ENCODE results near the gene MRPL52.
A peak's percentile ranks its signal among the peaks of the same experiment; 100 is the strongest.
"Not testable (repeated sequence)": the region's sequence is repeated elsewhere in the genome, so short reads cannot be mapped to it uniquely, and the experiment has no call there.

MRPL52 gene

DNA sequence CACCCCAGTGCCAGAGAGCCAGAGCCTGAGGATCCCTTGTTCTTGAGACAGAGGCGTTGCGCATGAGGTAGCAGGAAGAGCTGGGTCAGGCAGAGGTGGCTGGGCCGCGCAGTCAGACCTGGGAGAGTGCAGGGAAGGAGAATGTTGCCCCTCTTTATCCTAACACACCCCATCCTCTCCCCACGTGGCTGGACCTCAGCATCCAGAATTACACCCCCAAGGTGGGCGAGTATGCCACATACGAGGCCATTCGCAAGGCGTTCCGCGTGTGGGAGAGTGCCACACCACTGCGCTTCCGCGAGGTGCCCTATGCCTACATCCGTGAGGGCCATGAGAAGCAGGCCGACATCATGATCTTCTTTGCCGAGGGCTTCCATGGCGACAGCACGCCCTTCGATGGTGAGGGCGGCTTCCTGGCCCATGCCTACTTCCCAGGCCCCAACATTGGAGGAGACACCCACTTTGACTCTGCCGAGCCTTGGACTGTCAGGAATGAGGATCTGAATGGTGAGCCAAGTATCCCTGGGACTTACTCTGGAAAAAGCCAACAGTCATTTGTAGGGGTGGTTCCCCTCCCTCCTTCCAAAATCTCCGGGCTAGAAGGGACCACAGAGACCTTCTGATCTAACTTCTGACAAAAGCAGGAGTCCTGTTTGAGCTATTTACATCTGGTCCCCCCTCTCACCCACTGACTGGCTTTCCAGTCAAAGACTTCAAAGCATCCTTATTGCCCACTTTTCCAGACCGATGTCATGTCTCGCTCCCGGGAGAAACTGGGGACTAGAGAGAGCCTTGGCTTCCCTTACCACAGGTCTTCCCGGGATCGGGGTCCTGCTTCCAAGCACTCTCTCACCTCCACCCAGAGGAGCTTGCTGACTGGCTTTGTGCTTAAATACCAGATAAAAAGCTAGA, 12.8 kb downstream of the MRPL52 start:
- Mint-ChIP-seq H3K27ac (no peak overlapping the region), H3K4me3 (no peak overlapping the region), H3K9me3 (no peaks in the 10 kb centered on the region), H3K4me1 (peaks cover 5% of the 10 kb centered on the region), H3K36me3 (no peaks in the 10 kb centered on the region)
- no peak for DNase-seq (ENCODE audit: low spot score in 2 of 2)
- no peak for ATAC-seq

DNA sequence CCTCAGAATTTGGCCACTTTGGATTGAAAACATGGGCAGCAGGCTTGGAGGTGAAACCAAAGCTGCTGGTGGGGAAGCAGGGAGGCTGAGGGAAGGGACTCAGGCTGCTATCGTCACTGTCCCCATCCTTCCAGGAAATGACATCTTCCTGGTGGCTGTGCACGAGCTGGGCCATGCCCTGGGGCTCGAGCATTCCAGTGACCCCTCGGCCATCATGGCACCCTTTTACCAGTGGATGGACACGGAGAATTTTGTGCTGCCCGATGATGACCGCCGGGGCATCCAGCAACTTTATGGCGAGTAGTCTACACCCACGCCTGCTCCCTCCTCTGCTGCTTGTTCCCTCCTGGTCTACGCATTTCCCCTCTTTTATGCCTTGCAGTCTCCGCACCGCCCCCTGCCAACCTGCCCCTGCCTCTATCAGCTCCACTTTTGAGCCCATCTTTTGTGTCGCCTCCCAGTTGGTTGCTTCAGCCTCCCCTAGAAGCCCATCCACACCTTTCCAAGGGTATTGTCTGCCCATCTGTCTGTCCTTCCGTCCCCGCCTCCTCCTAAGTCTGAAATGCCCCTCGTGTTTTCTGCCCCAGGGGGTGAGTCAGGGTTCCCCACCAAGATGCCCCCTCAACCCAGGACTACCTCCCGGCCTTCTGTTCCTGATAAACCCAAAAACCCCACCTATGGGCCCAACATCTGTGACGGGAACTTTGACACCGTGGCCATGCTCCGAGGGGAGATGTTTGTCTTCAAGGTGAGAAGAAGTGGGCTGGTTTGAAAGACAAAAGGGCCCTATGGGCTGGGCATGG, 13.6 kb downstream of the MRPL52 start:
- no peaks in the 10 kb centered on the region for H3K36me3 Mint-ChIP-seq

DNA sequence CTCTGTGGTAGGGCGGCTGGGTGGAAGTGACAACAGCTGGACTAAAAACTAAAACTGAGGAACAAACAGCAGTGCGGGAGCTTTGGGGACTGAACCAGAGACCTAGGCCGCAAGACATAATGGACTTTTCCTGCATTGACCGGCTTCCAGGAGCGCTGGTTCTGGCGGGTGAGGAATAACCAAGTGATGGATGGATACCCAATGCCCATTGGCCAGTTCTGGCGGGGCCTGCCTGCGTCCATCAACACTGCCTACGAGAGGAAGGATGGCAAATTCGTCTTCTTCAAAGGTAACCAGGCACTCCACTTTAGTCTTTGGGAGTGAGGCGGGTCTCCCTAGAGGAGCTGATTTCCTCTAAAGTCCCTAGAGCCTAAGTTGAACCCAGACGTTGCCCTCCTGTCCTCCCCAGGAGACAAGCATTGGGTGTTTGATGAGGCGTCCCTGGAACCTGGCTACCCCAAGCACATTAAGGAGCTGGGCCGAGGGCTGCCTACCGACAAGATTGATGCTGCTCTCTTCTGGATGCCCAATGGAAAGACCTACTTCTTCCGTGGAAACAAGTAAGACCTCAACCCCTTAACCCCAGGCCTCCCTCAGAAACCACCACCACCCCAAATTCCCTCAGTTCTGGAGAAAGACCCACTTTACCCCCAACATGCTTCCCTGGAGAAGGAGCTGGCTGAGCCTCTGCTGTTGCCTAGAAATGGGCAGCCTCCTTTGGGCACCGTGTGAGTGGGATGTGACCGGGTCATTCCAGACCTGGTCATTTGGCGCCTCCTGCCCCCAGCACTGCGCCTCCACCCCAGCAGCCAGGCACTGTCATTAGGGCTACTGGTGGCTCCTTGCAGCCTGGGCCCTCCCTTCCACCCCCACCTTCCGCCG, 14.8 kb downstream of the MRPL52 start:
- H3K27ac Mint-ChIP-seq: no peak overlapping the region
- ATAC-seq (no peak), DNase-seq (ENCODE audit: low spot score in 2 of 2) (no peak)
- H3K4me1 Mint-ChIP-seq: no peaks in the 10 kb centered on the region
- no peaks in the 10 kb centered on the region for H3K9me3 Mint-ChIP-seq
- H3K4me3 Mint-ChIP-seq: no peak overlapping the region
- peaks cover 4% of the 10 kb centered on the region for H3K36me3 Mint-ChIP-seq

More for the DNA sequence above, 13.6 kb downstream of the MRPL52 start:
- Mint-ChIP-seq H3K9me3 (no peaks in the 10 kb centered on the region), H3K27ac (no peak overlapping the region), H3K4me1 (peaks cover 5% of the 10 kb centered on the region), H3K4me3 (no peak overlapping the region)
- ATAC-seq (no peak), DNase-seq (ENCODE audit: low spot score in 2 of 2) (no peak)

DNA sequence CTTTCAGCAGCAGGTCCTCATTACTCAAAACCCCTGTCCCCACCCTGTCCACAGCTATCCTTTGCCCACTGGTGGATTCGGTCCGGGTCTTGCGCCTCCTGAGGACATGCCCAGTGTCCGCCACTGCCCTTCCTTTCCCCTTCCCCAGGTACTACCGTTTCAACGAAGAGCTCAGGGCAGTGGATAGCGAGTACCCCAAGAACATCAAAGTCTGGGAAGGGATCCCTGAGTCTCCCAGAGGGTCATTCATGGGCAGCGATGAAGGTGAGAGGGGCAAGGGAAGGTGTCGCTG, 15.4 kb downstream of the MRPL52 start:
- peaks cover 4% of the 10 kb centered on the region for H3K36me3 Mint-ChIP-seq
- H3K9me3 Mint-ChIP-seq: no peaks in the 10 kb centered on the region

DNA sequence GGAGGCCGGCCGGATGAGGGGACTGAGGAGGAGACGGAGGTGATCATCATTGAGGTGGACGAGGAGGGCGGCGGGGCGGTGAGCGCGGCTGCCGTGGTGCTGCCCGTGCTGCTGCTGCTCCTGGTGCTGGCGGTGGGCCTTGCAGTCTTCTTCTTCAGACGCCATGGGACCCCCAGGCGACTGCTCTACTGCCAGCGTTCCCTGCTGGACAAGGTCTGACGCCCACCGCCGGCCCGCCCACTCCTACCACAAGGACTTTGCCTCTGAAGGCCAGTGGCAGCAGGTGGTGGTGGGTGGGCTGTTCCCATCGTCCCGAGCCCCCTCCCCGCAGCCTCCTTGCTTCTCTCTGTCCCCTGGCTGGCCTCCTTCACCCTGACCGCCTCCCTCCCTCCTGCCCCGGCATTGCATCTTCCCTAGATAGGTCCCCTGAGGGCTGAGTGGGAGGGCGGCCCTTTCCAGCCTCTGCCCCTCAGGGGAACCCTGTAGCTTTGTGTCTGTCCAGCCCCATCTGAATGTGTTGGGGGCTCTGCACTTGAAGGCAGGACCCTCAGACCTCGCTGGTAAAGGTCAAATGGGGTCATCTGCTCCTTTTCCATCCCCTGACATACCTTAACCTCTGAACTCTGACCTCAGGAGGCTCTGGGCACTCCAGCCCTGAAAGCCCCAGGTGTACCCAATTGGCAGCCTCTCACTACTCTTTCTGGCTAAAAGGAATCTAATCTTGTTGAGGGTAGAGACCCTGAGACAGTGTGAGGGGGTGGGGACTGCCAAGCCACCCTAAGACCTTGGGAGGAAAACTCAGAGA, 16.3 kb downstream of the MRPL52 start:
- Mint-ChIP-seq H3K27ac (peak overlapping the region; percentile 59), H3K4me3 (no peak overlapping the region), H3K9me3 (no peaks in the 10 kb centered on the region), H3K36me3 (peaks cover 4% of the 10 kb centered on the region), H3K4me1 (peaks cover 3% of the 10 kb centered on the region)
- no peak for DNase-seq (ENCODE audit: low spot score in 2 of 2)
- no peak for ATAC-seq

More for the DNA sequence above, 15.4 kb downstream of the MRPL52 start:
- H3K27ac Mint-ChIP-seq: no peak overlapping the region
- H3K4me3 Mint-ChIP-seq: no peak overlapping the region
- DNase-seq (ENCODE audit: low spot score in 2 of 2) (no peak), ATAC-seq (no peak)
- H3K4me1 Mint-ChIP-seq: no peaks in the 10 kb centered on the region

DNA sequence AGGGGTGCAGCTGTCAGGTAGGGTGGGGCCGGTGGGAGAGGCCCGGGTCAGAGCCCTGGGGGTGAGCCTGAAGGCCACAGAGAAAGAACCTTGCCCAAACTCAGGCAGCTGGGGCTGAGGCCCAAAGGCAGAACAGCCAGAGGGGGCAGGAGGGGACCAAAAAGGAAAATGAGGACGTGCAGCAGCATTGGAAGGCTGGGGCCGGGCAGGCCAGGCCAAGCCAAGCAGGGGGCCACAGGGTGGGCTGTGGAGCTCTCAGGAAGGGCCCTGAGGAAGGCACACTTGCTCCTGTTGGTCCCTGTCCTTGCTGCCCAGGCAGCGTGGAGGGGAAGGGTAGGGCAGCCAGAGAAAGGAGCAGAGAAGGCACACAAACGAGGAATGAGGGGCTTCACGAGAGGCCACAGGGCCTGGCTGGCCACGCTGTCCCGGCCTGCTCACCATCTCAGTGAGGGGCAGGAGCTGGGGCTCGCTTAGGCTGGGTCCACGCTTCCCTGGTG, 17.2 kb downstream of the MRPL52 start:
- no peaks in the 10 kb centered on the region for H3K9me3 Mint-ChIP-seq
- ATAC-seq (no peak), DNase-seq (ENCODE audit: low spot score in 2 of 2) (no peak)
- no peak overlapping the region for H3K4me3 Mint-ChIP-seq
- peaks cover 11% of the 10 kb centered on the region for H3K4me1 Mint-ChIP-seq
- H3K27ac Mint-ChIP-seq: peak overlapping the region; percentile 59
- peaks cover 4% of the 10 kb centered on the region for H3K36me3 Mint-ChIP-seq

DNA sequence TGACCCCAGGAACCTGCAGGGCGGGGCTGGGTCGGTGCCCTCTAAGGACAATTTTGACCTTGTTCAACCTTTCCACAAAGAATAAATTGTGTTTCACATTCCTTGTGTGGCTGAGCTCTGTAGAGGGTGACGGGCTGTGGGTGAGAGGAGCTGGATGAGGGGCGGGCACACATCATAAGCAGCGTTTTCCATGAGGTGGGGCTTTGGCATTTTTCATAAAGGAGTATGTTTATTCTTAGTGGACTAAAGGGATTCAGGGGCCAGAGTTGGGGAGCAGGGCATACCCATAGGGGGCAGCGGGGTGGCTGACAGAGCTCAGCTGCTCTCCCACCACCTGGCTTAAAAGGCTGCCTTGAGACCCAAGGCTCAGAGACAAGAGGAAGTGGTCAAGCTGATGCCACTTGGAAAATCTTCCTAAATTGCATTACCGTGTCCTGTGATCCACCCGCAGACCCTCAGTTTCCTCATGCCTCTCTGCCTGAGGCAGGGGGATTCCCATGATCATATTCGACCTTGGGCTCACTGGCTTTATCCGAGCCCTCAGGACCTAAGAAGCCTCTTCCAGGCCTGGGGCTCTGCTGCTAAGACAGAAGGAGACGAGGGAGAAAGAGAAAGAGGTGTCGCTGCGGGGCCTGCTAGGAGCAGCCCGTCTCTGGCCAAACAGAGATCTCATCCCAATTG, 18.1 kb downstream of the MRPL52 start:
- no peak for DNase-seq (ENCODE audit: low spot score in 2 of 2)
- H3K36me3 Mint-ChIP-seq: peaks cover 4% of the 10 kb centered on the region
- no peak overlapping the region for H3K4me3 Mint-ChIP-seq
- H3K9me3 Mint-ChIP-seq: no peaks in the 10 kb centered on the region
- H3K4me1 Mint-ChIP-seq: peaks cover 14% of the 10 kb centered on the region
- H3K27ac Mint-ChIP-seq: no peak overlapping the region
- ATAC-seq: no peak

DNA sequence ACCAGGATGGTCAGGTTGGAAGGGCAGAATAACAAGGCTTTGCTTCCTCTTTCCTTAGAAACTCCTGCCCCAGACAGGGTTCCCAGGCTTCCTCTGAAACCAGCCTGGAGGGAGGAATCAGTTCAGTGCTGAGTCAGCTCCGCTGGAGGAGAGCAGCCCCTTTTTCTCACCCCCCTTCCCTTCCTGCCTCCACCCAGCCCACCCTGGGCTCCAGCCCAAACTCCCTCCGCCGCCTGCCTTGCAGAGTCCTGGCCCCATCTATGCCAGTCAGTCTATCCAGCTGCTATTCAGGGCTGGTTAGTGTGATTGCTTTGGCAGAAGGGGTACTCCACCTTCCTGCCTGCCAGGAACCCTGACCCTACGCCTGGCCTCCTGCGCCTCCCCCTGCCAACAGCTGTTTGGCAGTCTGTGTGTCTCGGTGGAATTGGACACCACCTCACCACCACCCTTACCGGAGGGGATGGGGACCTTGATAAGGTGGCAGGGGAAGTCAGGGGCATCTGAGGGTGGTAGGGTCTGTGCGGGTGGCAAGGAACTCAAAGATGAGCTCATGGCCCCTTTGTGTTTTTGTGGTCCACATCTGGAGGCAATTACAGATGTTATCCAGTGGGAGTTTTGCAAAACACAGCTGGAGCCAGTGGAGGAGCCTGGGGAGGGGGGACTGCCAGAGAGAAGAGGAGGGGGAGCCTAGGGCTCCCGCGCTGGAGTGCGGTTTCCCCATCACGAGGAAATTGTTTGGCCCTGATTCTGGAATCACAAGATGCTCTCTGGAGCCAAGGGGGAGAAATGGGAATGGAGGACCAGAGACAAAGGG, 18.9 kb downstream of the MRPL52 start:
- DNase-seq (ENCODE audit: low spot score in 2 of 2): no peak
- peak overlapping the region; percentile 59 for H3K27ac Mint-ChIP-seq
- H3K4me3 Mint-ChIP-seq: no peak overlapping the region
- ATAC-seq: no peak
- no peaks in the 10 kb centered on the region for H3K9me3 Mint-ChIP-seq
- peaks cover 20% of the 10 kb centered on the region for H3K4me1 Mint-ChIP-seq
- peaks cover 4% of the 10 kb centered on the region for H3K36me3 Mint-ChIP-seq

DNA sequence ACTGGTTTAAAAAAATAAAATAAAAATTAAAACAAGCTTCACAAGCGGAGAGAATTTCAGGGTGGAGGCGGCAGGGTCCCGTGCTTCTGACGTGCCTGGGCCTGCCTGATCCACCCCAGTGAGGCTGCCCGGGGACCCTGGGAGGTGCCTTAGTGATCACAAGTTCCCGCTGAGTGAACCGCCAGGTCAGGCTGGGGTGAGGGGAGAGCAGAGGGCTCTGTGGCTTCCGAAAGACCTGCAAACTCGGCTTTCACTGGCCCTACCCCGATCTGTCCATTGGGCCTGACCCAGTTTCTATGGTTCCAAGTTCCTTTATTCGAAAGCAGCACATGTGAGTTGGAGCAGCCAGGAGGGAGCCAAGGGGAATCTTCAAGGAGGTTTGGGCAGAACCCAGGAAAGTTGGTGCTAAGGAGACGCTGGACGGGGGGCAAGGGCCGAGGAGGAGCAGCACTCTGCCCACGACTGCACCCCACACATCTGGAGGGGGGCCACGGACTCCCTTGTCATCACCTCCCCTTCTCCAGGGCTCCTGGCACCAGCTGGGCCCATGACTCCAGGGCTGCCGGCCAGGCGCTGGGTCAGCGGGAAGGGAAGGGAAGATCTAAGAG, 19.6 kb downstream of the MRPL52 start:
- Mint-ChIP-seq H3K27ac (peak overlapping the region; percentile 59), H3K4me1 (peaks cover 20% of the 10 kb centered on the region), H3K36me3 (peaks cover 4% of the 10 kb centered on the region), H3K4me3 (no peak overlapping the region), H3K9me3 (no peaks in the 10 kb centered on the region)
- ATAC-seq (no peak), DNase-seq (ENCODE audit: low spot score in 2 of 2) (no peak)

DNA sequence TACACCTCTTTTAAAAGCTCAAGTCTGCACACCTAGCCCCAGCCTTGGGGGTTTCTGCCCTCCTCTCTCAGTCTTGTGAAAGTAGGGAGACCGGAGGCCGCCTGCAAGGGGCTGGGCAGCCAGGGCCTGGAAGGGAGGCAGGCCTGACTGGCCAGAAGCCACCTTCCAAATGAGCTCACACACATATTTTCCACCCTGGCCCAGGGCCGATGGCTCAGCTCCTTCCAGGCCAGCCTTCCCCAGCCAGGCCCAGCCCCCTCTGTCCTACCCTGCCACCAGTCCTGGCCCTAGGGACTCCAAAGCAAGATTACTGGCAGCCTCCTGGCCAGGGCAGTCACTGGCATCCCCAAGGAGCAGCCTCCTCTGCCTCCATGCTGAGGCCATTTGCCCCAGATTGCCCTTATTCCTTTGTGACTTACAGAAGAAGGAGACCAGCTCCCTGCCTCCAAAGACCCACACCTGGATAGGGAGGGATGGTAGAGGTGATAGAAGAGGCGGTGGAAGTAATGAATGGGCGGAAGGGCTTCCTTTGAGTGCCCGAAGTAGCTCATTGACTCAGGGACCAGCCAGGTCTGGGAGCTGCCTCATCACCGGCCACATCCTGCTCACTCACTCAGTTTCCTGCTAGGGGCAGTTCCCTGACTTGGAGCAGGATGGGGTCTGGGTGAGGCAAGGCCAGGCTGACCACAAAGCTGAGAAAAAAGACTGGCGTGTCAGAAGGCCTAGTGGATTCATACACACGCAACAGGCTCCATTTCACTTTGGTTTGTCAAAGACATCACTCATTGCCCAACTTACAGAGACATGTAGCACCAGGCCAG, 21.5 kb downstream of the MRPL52 start:
- DNase-seq (ENCODE audit: low spot score in 2 of 2): peak in 1 of 2 donors; percentile 72
- Mint-ChIP-seq H3K9me3 (no peaks in the 10 kb centered on the region), H3K36me3 (peaks cover 4% of the 10 kb centered on the region), H3K4me1 (peaks cover 20% of the 10 kb centered on the region), H3K27ac (peak overlapping the region; percentile 63), H3K4me3 (peak overlapping the region; percentile 19)
- ATAC-seq: peak; percentile 87

DNA sequence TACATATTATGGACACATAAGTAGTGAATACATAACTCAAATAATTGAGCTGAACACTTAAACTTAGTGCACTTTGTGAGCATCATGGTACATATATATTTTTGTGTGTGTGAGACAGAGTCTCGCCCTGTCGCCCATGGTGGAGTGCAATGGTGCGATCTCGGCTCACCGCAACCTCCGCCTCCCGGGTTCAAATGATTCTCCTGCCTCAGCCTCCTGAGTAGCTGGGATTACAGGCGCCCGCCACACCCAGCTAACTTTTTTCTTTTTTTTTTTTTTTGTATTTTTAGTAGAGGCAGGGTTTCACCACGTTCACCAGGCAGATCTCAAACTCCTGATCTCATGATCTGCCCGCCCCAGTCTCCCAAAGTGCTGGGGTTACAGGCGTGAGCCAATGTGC, 22.5 kb downstream of the MRPL52 start:
- peaks cover 20% of the 10 kb centered on the region for H3K4me1 Mint-ChIP-seq
- H3K4me3 Mint-ChIP-seq; H3K9me3 Mint-ChIP-seq; ATAC-seq; DNase-seq (ENCODE audit: low spot score in 2 of 2); H3K27ac Mint-ChIP-seq; H3K36me3 Mint-ChIP-seq: not testable (repeated sequence)

DNA sequence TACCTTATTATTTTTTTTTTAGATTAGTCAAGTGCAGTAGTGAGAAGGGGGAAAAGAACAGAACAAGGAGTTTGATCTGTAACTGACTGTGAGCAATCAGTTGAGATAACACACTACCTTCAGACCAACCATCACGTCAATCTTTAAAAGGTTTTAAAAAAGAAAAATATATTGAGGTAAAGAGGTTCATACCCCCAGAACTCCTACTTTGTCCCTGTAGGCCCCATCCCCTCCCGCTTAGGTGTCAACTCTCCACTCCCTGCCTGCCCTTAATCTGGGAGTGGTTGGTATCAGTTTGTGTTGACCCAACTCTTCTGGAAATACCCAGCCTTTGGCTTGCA, 22.9 kb downstream of the MRPL52 start:
- Mint-ChIP-seq H3K4me3 (peak overlapping the region; percentile 77), H3K27ac (peak overlapping the region; percentile 92), H3K36me3 (peaks cover 4% of the 10 kb centered on the region), H3K9me3 (no peaks in the 10 kb centered on the region), H3K4me1 (peaks cover 24% of the 10 kb centered on the region)
- DNase-seq (ENCODE audit: low spot score in 2 of 2): no peak
- no peak for ATAC-seq
